ENCODE measurements around the gene OSBPL6. TPM values are rescaled to one million over a fixed set of nuclear protein-coding genes. Genes with fewer than 3 reads are reported as not detected.
"Not testable (repeated sequence)": the region's sequence is repeated elsewhere in the genome, so short reads cannot be mapped to it uniquely, and the experiment has no call there.

OSBPL6 gene
- total RNA-seq, 1 experiment from 2014 or later, result 2.1 TPM

DNA sequence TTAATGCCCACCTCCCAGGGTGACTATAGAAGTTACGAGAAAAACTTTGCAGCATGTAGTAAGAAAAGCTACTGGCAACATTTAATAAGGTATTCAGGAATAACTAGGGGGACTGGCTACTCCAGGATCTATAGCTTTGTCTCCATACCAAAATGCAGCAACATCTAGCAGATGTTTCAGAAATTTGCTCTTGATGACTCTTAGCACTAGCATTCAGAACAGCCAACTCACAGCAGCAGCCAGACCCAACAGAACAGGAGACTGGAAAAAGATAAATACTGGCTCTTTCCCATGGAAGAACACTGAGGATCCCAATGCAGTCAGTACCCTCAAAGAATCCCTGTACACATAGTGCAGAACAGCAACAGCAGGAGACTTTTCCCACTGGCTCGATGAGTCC is 151.6 kb downstream of the OSBPL6 start:
- H3K4me1 ChIP-seq (ENCODE audit: control insufficient read depth, insufficient read depth, low read length), result no peaks in the 10 kb centered on the region
- H3K4me3 ChIP-seq (ENCODE audit: low read depth in 2 of 2, low read length in 2 of 2), result no peak overlapping the region
- H3K27me3 ChIP-seq (ENCODE audit: control insufficient read depth, insufficient read depth, low read length), result no peaks in the 10 kb centered on the region; the same call in 1 of the 2 replicates
- H3K36me3 ChIP-seq (ENCODE audit: control insufficient read depth, insufficient read depth, low read length), result no peaks in the 10 kb centered on the region
- H3K27ac ChIP-seq (ENCODE audit: low read length), result no peak overlapping the region
- no TSS peak for BruUV-seq (replicated peaks)
- CTCF ChIA-PET, result no interaction called here
- DNase-seq (ENCODE audit: low read depth, low spot score) (no peak), ATAC-seq (no peak)
- no peak for TF ChIP-seq TCF7L2 (IDR thresholded peaks at IDR 0.05; ENCODE audit: low read depth, low read length)
- POLR2A ChIA-PET, result no interaction called here
- no peaks in the 10 kb centered on the region for H3K9me3 ChIP-seq (ENCODE audit: control insufficient read depth, insufficient read depth, low read depth, low read length)
- in situ Hi-C loops (cut with HindIII; ENCODE audit: low pct_unique_long_range_greater_than_20kb, low sequenced_read_pairs), result no loop called here
- intact Hi-C loops (cut with micrococcal nuclease; ENCODE audit: unreplicated experiment), result no loop called here

DNA sequence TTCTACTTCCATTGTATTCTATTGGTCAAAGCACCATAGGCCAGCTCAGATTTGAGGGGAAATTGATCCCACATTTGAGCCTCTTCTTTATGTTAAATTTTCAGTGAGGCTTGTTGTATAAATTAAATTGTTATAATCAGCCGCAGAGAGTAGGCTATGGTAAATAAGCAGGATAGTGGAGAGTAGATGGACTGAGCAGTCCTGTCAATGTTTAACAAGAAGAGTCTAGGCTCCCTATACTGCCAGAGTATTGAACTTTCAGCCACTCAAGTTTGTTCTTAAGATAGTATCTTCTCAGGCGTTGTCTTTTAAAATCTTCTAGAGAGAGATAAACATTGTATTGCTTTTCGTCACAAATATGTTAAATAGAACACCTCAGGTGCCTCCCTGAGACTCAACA is 155.7 kb downstream of the OSBPL6 start:
- no TSS peak for BruUV-seq (replicated peaks)
- CTCF ChIA-PET, result no interaction called here
- TF ChIP-seq POLR2AphosphoS5 (IDR thresholded peaks at IDR 0.05; ENCODE audit: low read depth, low read length) (no peak), TCF7L2 (IDR thresholded peaks at IDR 0.05; ENCODE audit: low read depth, low read length) (no peak), SIN3A (IDR thresholded peaks at IDR 0.05; ENCODE audit: borderline replicate concordance, insufficient read depth, low read depth, low read length) (no peak)
- TF ChIP-seq, protein P1, sequence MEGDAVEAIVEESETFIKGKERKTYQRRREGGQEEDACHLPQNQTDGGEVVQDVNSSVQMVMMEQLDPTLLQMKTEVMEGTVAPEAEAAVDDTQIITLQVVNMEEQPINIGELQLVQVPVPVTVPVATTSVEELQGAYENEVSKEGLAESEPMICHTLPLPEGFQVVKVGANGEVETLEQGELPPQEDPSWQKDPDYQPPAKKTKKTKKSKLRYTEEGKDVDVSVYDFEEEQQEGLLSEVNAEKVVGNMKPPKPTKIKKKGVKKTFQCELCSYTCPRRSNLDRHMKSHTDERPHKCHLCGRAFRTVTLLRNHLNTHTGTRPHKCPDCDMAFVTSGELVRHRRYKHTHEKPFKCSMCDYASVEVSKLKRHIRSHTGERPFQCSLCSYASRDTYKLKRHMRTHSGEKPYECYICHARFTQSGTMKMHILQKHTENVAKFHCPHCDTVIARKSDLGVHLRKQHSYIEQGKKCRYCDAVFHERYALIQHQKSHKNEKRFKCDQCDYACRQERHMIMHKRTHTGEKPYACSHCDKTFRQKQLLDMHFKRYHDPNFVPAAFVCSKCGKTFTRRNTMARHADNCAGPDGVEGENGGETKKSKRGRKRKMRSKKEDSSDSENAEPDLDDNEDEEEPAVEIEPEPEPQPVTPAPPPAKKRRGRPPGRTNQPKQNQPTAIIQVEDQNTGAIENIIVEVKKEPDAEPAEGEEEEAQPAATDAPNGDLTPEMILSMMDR (IDR thresholded peaks at IDR 0.05), result no peak
- TF ChIP-seq, protein P2, sequence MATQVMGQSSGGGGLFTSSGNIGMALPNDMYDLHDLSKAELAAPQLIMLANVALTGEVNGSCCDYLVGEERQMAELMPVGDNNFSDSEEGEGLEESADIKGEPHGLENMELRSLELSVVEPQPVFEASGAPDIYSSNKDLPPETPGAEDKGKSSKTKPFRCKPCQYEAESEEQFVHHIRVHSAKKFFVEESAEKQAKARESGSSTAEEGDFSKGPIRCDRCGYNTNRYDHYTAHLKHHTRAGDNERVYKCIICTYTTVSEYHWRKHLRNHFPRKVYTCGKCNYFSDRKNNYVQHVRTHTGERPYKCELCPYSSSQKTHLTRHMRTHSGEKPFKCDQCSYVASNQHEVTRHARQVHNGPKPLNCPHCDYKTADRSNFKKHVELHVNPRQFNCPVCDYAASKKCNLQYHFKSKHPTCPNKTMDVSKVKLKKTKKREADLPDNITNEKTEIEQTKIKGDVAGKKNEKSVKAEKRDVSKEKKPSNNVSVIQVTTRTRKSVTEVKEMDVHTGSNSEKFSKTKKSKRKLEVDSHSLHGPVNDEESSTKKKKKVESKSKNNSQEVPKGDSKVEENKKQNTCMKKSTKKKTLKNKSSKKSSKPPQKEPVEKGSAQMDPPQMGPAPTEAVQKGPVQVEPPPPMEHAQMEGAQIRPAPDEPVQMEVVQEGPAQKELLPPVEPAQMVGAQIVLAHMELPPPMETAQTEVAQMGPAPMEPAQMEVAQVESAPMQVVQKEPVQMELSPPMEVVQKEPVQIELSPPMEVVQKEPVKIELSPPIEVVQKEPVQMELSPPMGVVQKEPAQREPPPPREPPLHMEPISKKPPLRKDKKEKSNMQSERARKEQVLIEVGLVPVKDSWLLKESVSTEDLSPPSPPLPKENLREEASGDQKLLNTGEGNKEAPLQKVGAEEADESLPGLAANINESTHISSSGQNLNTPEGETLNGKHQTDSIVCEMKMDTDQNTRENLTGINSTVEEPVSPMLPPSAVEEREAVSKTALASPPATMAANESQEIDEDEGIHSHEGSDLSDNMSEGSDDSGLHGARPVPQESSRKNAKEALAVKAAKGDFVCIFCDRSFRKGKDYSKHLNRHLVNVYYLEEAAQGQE (IDR thresholded peaks at IDR 0.05; ENCODE audit: insufficient read depth in 1 of 2, low read depth in 2 of 2, low read length in 1 of 2), result no peak
- ATAC-seq (no peak), DNase-seq (ENCODE audit: low read depth, low spot score) (no peak)
- H3K27ac ChIP-seq (ENCODE audit: low read length), result no peak overlapping the region
- in situ Hi-C loops (cut with HindIII; ENCODE audit: low pct_unique_long_range_greater_than_20kb, low sequenced_read_pairs) (no loop called here), intact Hi-C loops (cut with micrococcal nuclease; ENCODE audit: unreplicated experiment) (no loop called here)
- H3K36me3 ChIP-seq (ENCODE audit: control insufficient read depth, insufficient read depth, low read length), result no peaks in the 10 kb centered on the region
- H3K9me3 ChIP-seq (ENCODE audit: control insufficient read depth, insufficient read depth, low read depth, low read length), result no peaks in the 10 kb centered on the region
- no peaks in the 10 kb centered on the region for H3K4me1 ChIP-seq (ENCODE audit: control insufficient read depth, insufficient read depth, low read length)
- POLR2A ChIA-PET, result no interaction called here
- H3K4me3 ChIP-seq (ENCODE audit: low read depth in 2 of 2, low read length in 2 of 2), result no peak overlapping the region
- no peaks in the 10 kb centered on the region; the same call in 1 of the 2 replicates for H3K27me3 ChIP-seq (ENCODE audit: control insufficient read depth, insufficient read depth, low read length)

DNA sequence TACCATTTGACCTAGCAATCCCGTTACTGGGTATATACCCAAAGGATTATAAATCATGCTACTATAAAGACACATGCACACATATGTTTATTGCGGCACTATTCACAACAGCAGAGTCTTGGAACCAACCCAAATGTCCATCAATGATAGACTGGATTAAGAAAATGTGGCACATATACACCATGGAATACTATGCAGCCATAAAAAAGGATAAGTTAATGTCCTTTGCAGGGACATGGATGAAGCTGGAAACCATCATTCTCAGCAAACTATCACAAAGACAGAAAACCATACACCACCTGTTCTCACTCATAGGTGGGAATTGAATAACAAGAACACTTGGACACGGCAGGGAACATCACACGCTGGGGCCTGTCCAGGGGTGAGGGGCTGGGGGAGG is 163.4 kb downstream of the OSBPL6 start:
- H3K4me1 ChIP-seq (ENCODE audit: control insufficient read depth, insufficient read depth, low read length); CTCF ChIA-PET; intact Hi-C loops (cut with micrococcal nuclease; ENCODE audit: unreplicated experiment); H3K27me3 ChIP-seq (ENCODE audit: control insufficient read depth, insufficient read depth, low read length); BruUV-seq (replicated peaks); H3K9me3 ChIP-seq (ENCODE audit: control insufficient read depth, insufficient read depth, low read depth, low read length); in situ Hi-C loops (cut with HindIII; ENCODE audit: low pct_unique_long_range_greater_than_20kb, low sequenced_read_pairs); POLR2A ChIA-PET; H3K4me3 ChIP-seq (ENCODE audit: low read depth in 2 of 2, low read length in 2 of 2); H3K27ac ChIP-seq (ENCODE audit: low read length); H3K36me3 ChIP-seq (ENCODE audit: control insufficient read depth, insufficient read depth, low read length); DNase-seq (ENCODE audit: low read depth, low spot score); ATAC-seq: not testable (repeated sequence)

All from Panc1 (cell line).